Esophagus muscularis mucosa (tissue), 4 donors: ENCODE results near the gene P2RY13. TPM values are rescaled to one million over a fixed set of nuclear protein-coding genes. Genes with fewer than 3 reads are reported as not detected.

Experiments used
- DNase-seq: peaks from one replicate; pipeline ENCODE4 v3.0.0-alpha.2; 2017; ENCODE audit errors: extremely low spot score
- H3K27ac ChIP-seq, 4 donors: fragments of 200-600 bp; sonication (generic); replicated peaks in 1 of 4; 1 replicate in 3 of 4; 2 replicates in 1 of 4; pipeline ENCODE4 v1.5.1; 2016 to 2019; ENCODE audit warnings: mild to moderate bottlenecking in 1 of 4
- H3K27me3 ChIP-seq, 4 donors: fragments of 200-600 bp; sonication (generic); one replicate each; pipeline versions ENCODE4 v1.5.1 to v1.6.0; 2016 to 2019
- H3K36me3 ChIP-seq, 4 donors: fragments of 200-600 bp; sonication (generic); one replicate each; pipeline ENCODE4 v1.5.1; 2016 to 2019
- H3K4me1 ChIP-seq, 4 donors: fragments of 200-600 bp; sonication (generic); one replicate each; pipeline ENCODE4 v1.5.1; 2016 to 2019
- H3K4me3 ChIP-seq, 4 donors: fragments of 200-600 bp; sonication (generic); 1 replicate in 2 of 4; 2 replicates in 2 of 4; pipeline ENCODE4 v1.5.1; 2016 to 2019; ENCODE audit warnings: mild to moderate bottlenecking in 4 of 4, moderate library complexity in 1 of 4
- H3K9me3 ChIP-seq, 4 donors: fragments of 200-600 bp; sonication (generic); 1 replicate in 3 of 4; 2 replicates in 1 of 4; pipeline ENCODE4 v1.5.1; 2016 to 2019
- CTCF ChIP-seq, 3 experiments: fragments of 200-600 bp in 2 of 3; fragments of 450-650 bp in 1 of 3; sonication (generic) in 2 of 3; IDR thresholded peaks; one replicate each; pipeline ENCODE4 v1.5.1; 2017 to 2019; ENCODE audit warnings: antibody characterized with exemption in 3 of 3, mild to moderate bottlenecking in 2 of 3, moderate library complexity in 1 of 3
- EP300 ChIP-seq: sonication (generic); formaldehyde crosslinking; IDR thresholded peaks from one replicate; pipeline ENCODE4 v1.6.1; 2017; ENCODE audit warnings: antibody characterized with exemption
- POLR2A ChIP-seq: fragments of 450-650 bp; IDR thresholded peaks from one replicate; pipeline ENCODE4 v1.6.1; 2017; ENCODE audit warnings: antibody characterized with exemption, moderate library complexity, mild to moderate bottlenecking, low read depth
- POLR2AphosphoS5 ChIP-seq, 2 donors: sonication (generic); formaldehyde crosslinking; IDR thresholded peaks; one replicate each; pipeline ENCODE4 v1.6.1; 2017; ENCODE audit warnings: antibody characterized with exemption in 2 of 2
- WGBS: methylation state at CpG from one replicate; pipeline ENCODE4 v1.1.5; 2018; 5-methylcytosine and 5-hydroxymethylcytosine counted together
- intact Hi-C: fragments of 100-400 bp; cut with DNase I; formaldehyde crosslinking; loops from one replicate; pipeline ENCODE4 v1.15.1; 2023
- total RNA-seq, 4 donors: library from RNA; depleted of rRNA; stranded (reverse); fragments of >200 nt; gene quantifications; one replicate each; pipeline versions ENCODE4 v1.1.0 to v1.2.1, GENCODE V29; 2016

P2RY13 gene
- total RNA-seq, 4 donors from 2014 or later: 0.80 to 2.0 (median 1.4) TPM

- Histone ChIP-seq H3K9me3 (no peaks in the 10 kb centered on the region), H3K4me1 (no peaks in the 10 kb centered on the region), H3K27me3 (no peaks in the 10 kb centered on the region), H3K27ac (no peak overlapping the region), H3K36me3 (no peaks in the 10 kb centered on the region), H3K4me3 (no peak overlapping the region)
- DNase-seq: no peak
- no peak for TF ChIP-seq POLR2AphosphoS5 (IDR thresholded peaks at IDR 0.05)
- TF ChIP-seq CTCF (IDR thresholded peaks at IDR 0.05): no peak
- no peak for TF ChIP-seq EP300
- TF ChIP-seq POLR2A: no peak
- WGBS: 98% methylated on average over 2 of the region's 2 CpGs
- intact Hi-C loops: no loop called here
These were observed 30.3 kb downstream of the P2RY13 start for GRCh38 chr3:151299006-151299405.

DNA sequence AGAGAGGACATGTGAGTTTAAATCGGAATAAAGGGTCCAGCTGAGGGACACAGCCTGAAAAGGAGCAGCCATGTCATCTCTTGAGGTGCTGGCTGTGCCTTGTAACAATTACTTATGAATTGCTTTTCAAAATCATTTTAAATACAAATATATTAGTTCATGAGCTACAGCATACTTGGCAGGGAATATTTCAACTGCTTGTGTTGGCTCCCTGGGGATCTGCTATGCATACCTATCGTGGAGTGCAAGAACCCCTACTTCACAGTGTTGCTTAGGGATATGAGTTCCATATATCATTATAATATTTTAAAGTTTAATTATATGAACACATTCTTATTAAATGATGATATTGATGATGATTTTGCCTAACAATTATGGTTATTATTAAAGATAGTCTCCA is 31.9 kb downstream of the P2RY13 start:
- H3K36me3 ChIP-seq: no peaks in the 10 kb centered on the region
- WGBS: 55% methylated on average over 2 of the region's 2 CpGs
- intact Hi-C loops: no loop called here

GRCh38 chr3:151296226-151296625 is 33.1 kb downstream of the P2RY13 start:
- Histone ChIP-seq H3K9me3 (no peaks in the 10 kb centered on the region), H3K27me3 (no peaks in the 10 kb centered on the region), H3K4me3 (no peak overlapping the region), H3K4me1 (no peaks in the 10 kb centered on the region), H3K27ac (no peak overlapping the region), H3K36me3 (no peaks in the 10 kb centered on the region)
- WGBS: 78% methylated on average over 3 of the region's 3 CpGs
- TF ChIP-seq POLR2AphosphoS5 (IDR thresholded peaks at IDR 0.05) (no peak), EP300 (no peak), CTCF (IDR thresholded peaks at IDR 0.05) (no peak), POLR2A (no peak)
- intact Hi-C loops: no loop called here
- DNase-seq: no peak

More for the DNA sequence above, 31.9 kb downstream of the P2RY13 start:
- TF ChIP-seq POLR2A: no peak
- no peak for TF ChIP-seq CTCF (IDR thresholded peaks at IDR 0.05)
- TF ChIP-seq POLR2AphosphoS5 (IDR thresholded peaks at IDR 0.05): no peak
- no peak for TF ChIP-seq EP300
- Histone ChIP-seq H3K27ac (no peak overlapping the region), H3K4me3 (no peak overlapping the region), H3K27me3 (no peaks in the 10 kb centered on the region), H3K4me1 (no peaks in the 10 kb centered on the region), H3K9me3 (no peaks in the 10 kb centered on the region)
- DNase-seq: peak; percentile 10

GRCh38 chr3:151293127-151293526 is 36.2 kb downstream of the P2RY13 start:
- no peak overlapping the region for H3K27ac ChIP-seq
- intact Hi-C loops: no loop called here
- no peaks in the 10 kb centered on the region for H3K4me1 ChIP-seq
- TF ChIP-seq POLR2A (no peak), POLR2AphosphoS5 (IDR thresholded peaks at IDR 0.05) (no peak), CTCF (IDR thresholded peaks at IDR 0.05) (no peak), EP300 (no peak)
- H3K9me3 ChIP-seq: no peaks in the 10 kb centered on the region
- WGBS: 84% methylated on average over 6 of the region's 6 CpGs
- DNase-seq: peak; percentile 37
- H3K4me3 ChIP-seq: no peak overlapping the region
- H3K27me3 ChIP-seq: no peaks in the 10 kb centered on the region
- H3K36me3 ChIP-seq: no peaks in the 10 kb centered on the region

DNA sequence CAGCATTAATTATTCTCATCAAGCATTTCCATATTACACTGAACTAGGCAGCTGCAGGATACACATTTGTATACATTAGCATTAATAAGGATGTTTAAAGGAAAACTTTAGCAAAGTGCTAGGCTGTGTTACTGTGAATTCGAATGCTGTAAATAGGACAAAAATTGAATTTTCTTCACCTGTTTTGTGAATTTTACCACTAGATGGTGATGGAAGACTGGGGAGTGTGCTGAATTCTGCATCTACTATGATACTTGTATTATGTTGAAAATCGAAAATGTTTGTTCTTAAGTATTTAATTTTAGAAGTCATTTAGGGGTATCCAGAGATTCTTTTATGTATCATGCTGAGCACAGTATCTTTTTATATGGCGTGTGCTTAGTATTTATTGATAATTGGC is 38.7 kb downstream of the P2RY13 start:
- Histone ChIP-seq H3K36me3 (no peaks in the 10 kb centered on the region), H3K4me3 (no peak overlapping the region), H3K27me3 (no peaks in the 10 kb centered on the region), H3K9me3 (no peaks in the 10 kb centered on the region), H3K4me1 (no peaks in the 10 kb centered on the region), H3K27ac (no peak overlapping the region)
- TF ChIP-seq POLR2A: no peak
- TF ChIP-seq CTCF (IDR thresholded peaks at IDR 0.05): peak in 2 of 3 experiments; percentile 23 to 38
- DNase-seq: no peak
- 62% methylated on average over 3 of the region's 3 CpGs for WGBS
- intact Hi-C loops: no loop called here
